GM23338 (cell line): ENCODE measurements around the gene NELFA. TPM values are rescaled to one million over a fixed set of nuclear protein-coding genes. Genes with fewer than 3 reads are reported as not detected.

Source experiments
- ATAC-seq: fragments of 200-7000 bp; cut with Tn5 transposase; 3 replicates; pipeline ENCODE4 v1.9.1; 2020
- DNase-seq: peaks from one replicate; pipeline ENCODE4 v3.0.0-alpha.2; 2015; ENCODE audit warnings: low spot score
- H2AFZ ChIP-seq: fragments of 200-600 bp; sonication (generic); 2 replicates; pipeline ENCODE4 v1.8.0; 2016; ENCODE audit warnings: antibody characterized with exemption, mild to moderate bottlenecking, moderate library complexity
- H3F3A ChIP-seq: fragments of 200-600 bp; sonication (generic); replicated peaks from 2 replicates; pipeline ENCODE4 v1.8.0; 2017; ENCODE audit warnings: antibody characterized with exemption, mixed run types, low read depth
- H3K27ac ChIP-seq: fragments of 200-600 bp; sonication (generic); 2 replicates; pipeline ENCODE4 v1.6.1; 2016; ENCODE audit warnings: low read depth
- H3K27me3 ChIP-seq: fragments of 200-600 bp; sonication (generic); 2 replicates; pipeline ENCODE4 v1.8.0; 2016; ENCODE audit warnings: mild to moderate bottlenecking, mixed run types, moderate library complexity; ENCODE audit not compliant: insufficient read depth
- H3K36me3 ChIP-seq: fragments of 200-600 bp; sonication (generic); 2 replicates; pipeline ENCODE4 v1.8.0; 2016; ENCODE audit warnings: mild to moderate bottlenecking; ENCODE audit not compliant: insufficient read depth
- H3K4me1 ChIP-seq: fragments of 200-600 bp; sonication (generic); 2 replicates; pipeline ENCODE4 v1.8.0; 2016; ENCODE audit warnings: mild to moderate bottlenecking, moderate library complexity; ENCODE audit not compliant: insufficient read depth
- H3K4me2 ChIP-seq: fragments of 200-600 bp; sonication (generic); 2 replicates; pipeline ENCODE4 v1.7.1; 2017; ENCODE audit warnings: mixed run types
- H3K4me3 ChIP-seq: fragments of 200-600 bp; sonication (generic); 2 replicates; pipeline ENCODE4 v1.6.1; 2016; ENCODE audit warnings: mixed run types
- H3K79me2 ChIP-seq: fragments of 200-600 bp; sonication (generic); replicated peaks from 2 replicates; pipeline ENCODE4 v1.8.0; 2017; ENCODE audit warnings: mild to moderate bottlenecking; ENCODE audit not compliant: insufficient read depth
- H3K9me2 ChIP-seq: fragments of 200-600 bp; sonication (generic); 2 replicates; pipeline ENCODE4 v1.8.0; 2017; ENCODE audit not compliant: insufficient read depth
- H4K20me1 ChIP-seq: fragments of 200-600 bp; sonication (generic); replicated peaks from 2 replicates; pipeline ENCODE4 v1.8.0; 2017; ENCODE audit warnings: mild to moderate bottlenecking; ENCODE audit not compliant: insufficient read depth
- H3K27ac Mint-ChIP-seq: 2 replicates; pipeline ENCODE4 v1.8.0; 2020; ENCODE audit warnings: inconsistent platforms, mild to moderate bottlenecking, moderate library complexity, mixed read lengths
- H3K27me3 Mint-ChIP-seq: 3 replicates; pipeline ENCODE4 v1.8.0; 2022; ENCODE audit warnings: low read depth, mild to moderate bottlenecking, moderate library complexity, mixed read lengths, inconsistent platforms; ENCODE audit not compliant: insufficient read depth, poor library complexity
- H3K36me3 Mint-ChIP-seq: 3 replicates; pipeline ENCODE4 v1.8.0; 2021; ENCODE audit warnings: low read depth, mild to moderate bottlenecking, inconsistent platforms, moderate library complexity, mixed read lengths
- H3K4me1 Mint-ChIP-seq: 3 replicates; pipeline ENCODE4 v1.8.0; 2020; ENCODE audit warnings: mild to moderate bottlenecking, inconsistent platforms, mixed read lengths
- H3K4me3 Mint-ChIP-seq: 3 replicates; pipeline ENCODE4 v1.8.0; 2021; ENCODE audit warnings: moderate library complexity, mild to moderate bottlenecking, inconsistent platforms, mixed read lengths
- H3K9me3 Mint-ChIP-seq: 3 replicates; pipeline ENCODE4 v1.8.0; 2020; ENCODE audit warnings: moderate library complexity, mild to moderate bottlenecking, inconsistent platforms, mixed read lengths
- CREB1 ChIP-seq: fragments of 250-450 bp; sonication (Bioruptor Pico); IDR thresholded peaks from 2 replicates; pipeline ENCODE4 v1.5.0; 2020; ENCODE audit warnings: low read depth, mild to moderate bottlenecking, moderate library complexity
- CTCF ChIP-seq, 2 experiments: fragments of 200-600 bp in 1 of 2; sonication (generic) in 1 of 2; conservative IDR thresholded peaks; 2 replicates each; pipeline versions ENCODE4 v1.5.1 to v1.6.1; 2016 to 2017; ENCODE audit warnings: antibody characterized with exemption in 2 of 2, low read depth in 2 of 2, mild to moderate bottlenecking in 2 of 2, moderate library complexity in 1 of 2
- ETS1 ChIP-seq: IDR thresholded peaks from 2 replicates; pipeline ENCODE4 v1.6.1; 2016; ENCODE audit warnings: antibody characterized with exemption
- EZH2 ChIP-seq: fragments of 200-600 bp; sonication (generic); IDR thresholded peaks from one replicate; pipeline ENCODE4 v1.8.0; 2017; ENCODE audit warnings: antibody characterized with exemption, mild to moderate bottlenecking, low read depth; ENCODE audit not compliant: unreplicated experiment
- EZH2phosphoT487 ChIP-seq: fragments of 200-600 bp; sonication (generic); IDR thresholded peaks from one replicate; pipeline ENCODE4 v1.8.1; 2018; ENCODE audit warnings: antibody characterized with exemption; ENCODE audit not compliant: unreplicated experiment
- JUNB ChIP-seq: IDR thresholded peaks from one replicate; pipeline ENCODE4 v1.6.1; 2016; ENCODE audit warnings: antibody characterized with exemption; ENCODE audit not compliant: unreplicated experiment
- NANOG ChIP-seq: IDR thresholded peaks from 2 replicates; pipeline ENCODE4 v1.6.1; 2016; ENCODE audit warnings: antibody characterized with exemption, borderline replicate concordance
- POLR2AphosphoS5 ChIP-seq: IDR thresholded peaks from 2 replicates; pipeline ENCODE4 v1.6.1; 2016; ENCODE audit warnings: antibody characterized with exemption, low read depth
- STAT1 ChIP-seq: IDR thresholded peaks from one replicate; pipeline ENCODE4 v1.6.1; 2016; ENCODE audit warnings: antibody characterized with exemption; ENCODE audit not compliant: unreplicated experiment
- ZNF114 ChIP-seq: fragments of 250-450 bp; sonication (Bioruptor Pico); IDR thresholded peaks from 2 replicates; pipeline ENCODE4 v1.5.0; 2020; ENCODE audit warnings: mild to moderate bottlenecking, moderate library complexity
- ZNF331 ChIP-seq: fragments of 250-450 bp; sonication (Bioruptor Pico); IDR thresholded peaks from 2 replicates; pipeline ENCODE4 v1.5.0; 2020; ENCODE audit warnings: low read depth, mild to moderate bottlenecking, moderate library complexity
- ZNF462 ChIP-seq: fragments of 250-450 bp; sonication (Bioruptor Pico); IDR thresholded peaks from 2 replicates; pipeline ENCODE4 v1.5.0; 2020; ENCODE audit warnings: mild to moderate bottlenecking, moderate library complexity
- polyA plus RNA-seq: library from polyadenylated mRNA; unstranded; fragments of >200 nt; fragmentation: Nextera tagmentation; extraction: Ambion mirVana; gene quantifications from 2 replicates; pipeline ENCODE4 v1.2.1, GENCODE V29; 2016
- total RNA-seq: library from RNA; depleted of rRNA; stranded (reverse); fragments of >200 nt; shearing (Covaris generic); gene quantifications from 2 replicates; pipeline ENCODE4 v1.2.3, GENCODE V29; 2014
- TF ChIP-seq, protein P1 (sequence below): IDR thresholded peaks from one replicate; pipeline ENCODE4 v1.6.1; 2018; ENCODE audit warnings: antibody characterized with exemption; ENCODE audit not compliant: unreplicated experiment

The NELFA gene
- total and polyA plus RNA-seq, 2 experiments from 2014 or later, result 62.8 to 63.3 TPM

- H3K4me2 ChIP-seq, result no peak overlapping the region
- Mint-ChIP-seq H3K4me1 (peaks cover 4% of the 10 kb centered on the region; the same call in 2 of the 3 replicates), H3K9me3 (no peaks in the 10 kb centered on the region), H3K27me3 (peaks cover 6% of the 10 kb centered on the region), H3K36me3 (peaks cover 74% of the 10 kb centered on the region), H3K4me3 (no peak overlapping the region), H3K27ac (no peak overlapping the region)
- no peaks in the 10 kb centered on the region for H3K79me2 ChIP-seq
- TF ChIP-seq EZH2, result no peak
- no peak for TF ChIP-seq EZH2phosphoT487
- no peak for TF ChIP-seq CREB1 (CRISPR knock-in tag)
- TF ChIP-seq, protein P1, sequence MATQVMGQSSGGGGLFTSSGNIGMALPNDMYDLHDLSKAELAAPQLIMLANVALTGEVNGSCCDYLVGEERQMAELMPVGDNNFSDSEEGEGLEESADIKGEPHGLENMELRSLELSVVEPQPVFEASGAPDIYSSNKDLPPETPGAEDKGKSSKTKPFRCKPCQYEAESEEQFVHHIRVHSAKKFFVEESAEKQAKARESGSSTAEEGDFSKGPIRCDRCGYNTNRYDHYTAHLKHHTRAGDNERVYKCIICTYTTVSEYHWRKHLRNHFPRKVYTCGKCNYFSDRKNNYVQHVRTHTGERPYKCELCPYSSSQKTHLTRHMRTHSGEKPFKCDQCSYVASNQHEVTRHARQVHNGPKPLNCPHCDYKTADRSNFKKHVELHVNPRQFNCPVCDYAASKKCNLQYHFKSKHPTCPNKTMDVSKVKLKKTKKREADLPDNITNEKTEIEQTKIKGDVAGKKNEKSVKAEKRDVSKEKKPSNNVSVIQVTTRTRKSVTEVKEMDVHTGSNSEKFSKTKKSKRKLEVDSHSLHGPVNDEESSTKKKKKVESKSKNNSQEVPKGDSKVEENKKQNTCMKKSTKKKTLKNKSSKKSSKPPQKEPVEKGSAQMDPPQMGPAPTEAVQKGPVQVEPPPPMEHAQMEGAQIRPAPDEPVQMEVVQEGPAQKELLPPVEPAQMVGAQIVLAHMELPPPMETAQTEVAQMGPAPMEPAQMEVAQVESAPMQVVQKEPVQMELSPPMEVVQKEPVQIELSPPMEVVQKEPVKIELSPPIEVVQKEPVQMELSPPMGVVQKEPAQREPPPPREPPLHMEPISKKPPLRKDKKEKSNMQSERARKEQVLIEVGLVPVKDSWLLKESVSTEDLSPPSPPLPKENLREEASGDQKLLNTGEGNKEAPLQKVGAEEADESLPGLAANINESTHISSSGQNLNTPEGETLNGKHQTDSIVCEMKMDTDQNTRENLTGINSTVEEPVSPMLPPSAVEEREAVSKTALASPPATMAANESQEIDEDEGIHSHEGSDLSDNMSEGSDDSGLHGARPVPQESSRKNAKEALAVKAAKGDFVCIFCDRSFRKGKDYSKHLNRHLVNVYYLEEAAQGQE, result no peak
- no peak for TF ChIP-seq ZNF462 (CRISPR knock-in tag)
- TF ChIP-seq NANOG, result no peak
- TF ChIP-seq CTCF (conservative IDR thresholded peaks at IDR 0.05; ENCODE audit: low read depth in 2 of 2), result no peak
- no peak for TF ChIP-seq ZNF331 (CRISPR knock-in tag)
- no peak for TF ChIP-seq STAT1
- no peak for TF ChIP-seq JUNB
- TF ChIP-seq ETS1, result no peak
- no peak for TF ChIP-seq ZNF114
- no peak for TF ChIP-seq POLR2AphosphoS5
- no peak for DNase-seq
- no peaks in the 10 kb centered on the region for H3K27me3 ChIP-seq
- H3K4me1 ChIP-seq, result no peaks in the 10 kb centered on the region
- H3K27ac ChIP-seq, result no peak overlapping the region
- H3F3A ChIP-seq, result peaks cover 8% of the 10 kb centered on the region; the same call in 1 of the 2 replicates
- H2AFZ ChIP-seq, result no peak overlapping the region
- H3K4me3 ChIP-seq, result no peak overlapping the region
- H3K9me2 ChIP-seq, result no peaks in the 10 kb centered on the region
- ATAC-seq, result no peak
- H4K20me1 ChIP-seq, result no peaks in the 10 kb centered on the region; the same call in 1 of the 2 replicates
- peaks cover 8% of the 10 kb centered on the region; the same call in 1 of the 2 replicates for H3K36me3 ChIP-seq
Measured at GRCh38 chr4:1978226-1978625, 30.5 kb downstream of the NELFA start.
